GM13977 (cell line): ENCODE measurements around the gene ETHE1.
"Not testable (repeated sequence)": the region's sequence is repeated elsewhere in the genome, so short reads cannot be mapped to it uniquely, and the experiment has no call there.

ENCODE experiments used
- DNase-seq: peaks from one replicate; pipeline ENCODE4 v3.0.0; 2012; ENCODE audit warnings: low spot score
- in situ Hi-C: fragments of 300-500 bp; cut with MboI; formaldehyde crosslinking; loops from one replicate; pipeline ENCODE4 v1.12.0; 2022; ENCODE audit warnings: low sequenced_read_pairs, low pct_unique_long_range_greater_than_20kb, mixed read lengths, inconsistent platforms; ENCODE audit not compliant: unreplicated experiment
- TF ChIP-seq, protein P1 (sequence below): IDR thresholded peaks from 2 replicates; pipeline ENCODE4 v1.5.1; 2012; ENCODE audit warnings: mild to moderate bottlenecking, control low read depth; ENCODE audit not compliant: insufficient read depth; ENCODE audit errors: extremely low read depth, missing control alignments

ETHE1 gene

DNA sequence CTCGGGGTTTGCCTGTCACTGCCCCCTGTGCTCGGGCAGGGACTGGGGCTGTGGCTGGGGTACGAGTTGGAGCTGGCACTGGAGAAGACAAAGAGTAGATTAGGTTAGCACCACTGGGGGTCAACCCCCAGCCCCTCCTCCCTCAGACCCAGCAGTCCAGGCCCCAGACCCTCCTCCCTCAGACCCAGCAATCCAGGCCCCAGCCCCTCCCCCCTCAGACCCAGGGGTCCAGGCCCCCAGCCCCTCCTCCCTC is 25.1 kb upstream of the ETHE1 start:
- no peak for DNase-seq
- TF ChIP-seq, protein P1, sequence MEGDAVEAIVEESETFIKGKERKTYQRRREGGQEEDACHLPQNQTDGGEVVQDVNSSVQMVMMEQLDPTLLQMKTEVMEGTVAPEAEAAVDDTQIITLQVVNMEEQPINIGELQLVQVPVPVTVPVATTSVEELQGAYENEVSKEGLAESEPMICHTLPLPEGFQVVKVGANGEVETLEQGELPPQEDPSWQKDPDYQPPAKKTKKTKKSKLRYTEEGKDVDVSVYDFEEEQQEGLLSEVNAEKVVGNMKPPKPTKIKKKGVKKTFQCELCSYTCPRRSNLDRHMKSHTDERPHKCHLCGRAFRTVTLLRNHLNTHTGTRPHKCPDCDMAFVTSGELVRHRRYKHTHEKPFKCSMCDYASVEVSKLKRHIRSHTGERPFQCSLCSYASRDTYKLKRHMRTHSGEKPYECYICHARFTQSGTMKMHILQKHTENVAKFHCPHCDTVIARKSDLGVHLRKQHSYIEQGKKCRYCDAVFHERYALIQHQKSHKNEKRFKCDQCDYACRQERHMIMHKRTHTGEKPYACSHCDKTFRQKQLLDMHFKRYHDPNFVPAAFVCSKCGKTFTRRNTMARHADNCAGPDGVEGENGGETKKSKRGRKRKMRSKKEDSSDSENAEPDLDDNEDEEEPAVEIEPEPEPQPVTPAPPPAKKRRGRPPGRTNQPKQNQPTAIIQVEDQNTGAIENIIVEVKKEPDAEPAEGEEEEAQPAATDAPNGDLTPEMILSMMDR: no peak
- in situ Hi-C loops: no loop called here

GRCh38 chr19:43551399-43552197 is 24.6 kb upstream of the ETHE1 start:
- no peak for DNase-seq
- TF ChIP-seq, protein P1: no peak
- in situ Hi-C loops: no loop called here

DNA sequence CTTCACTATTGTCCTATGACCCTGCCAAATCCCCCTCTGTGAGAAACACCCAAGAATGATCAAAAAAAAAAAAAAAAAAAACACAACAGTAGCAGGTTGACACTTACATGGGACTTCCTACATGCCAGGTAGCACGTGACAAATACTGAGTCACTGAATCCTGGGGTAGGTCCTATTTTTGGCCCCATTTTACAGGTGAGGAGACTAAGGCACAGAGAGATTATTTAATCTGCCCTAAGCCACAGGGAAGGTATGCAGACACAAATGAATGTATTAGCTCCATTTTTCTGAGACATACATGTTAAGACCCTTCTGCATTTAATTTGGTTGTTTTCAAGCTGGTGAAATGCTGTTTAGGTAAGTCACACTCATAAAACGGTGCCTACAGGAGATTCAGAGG is 21.7 kb upstream of the ETHE1 start:
- in situ Hi-C loops: no loop called here
- TF ChIP-seq, protein P1: no peak
- DNase-seq: no peak

GRCh38 chr19:43547926-43548325 is 20.9 kb upstream of the ETHE1 start:
- in situ Hi-C loops, DNase-seq: not testable (repeated sequence)

GRCh38 chr19:43546581-43546980 is 19.6 kb upstream of the ETHE1 start:
- TF ChIP-seq, protein P1: no peak
- in situ Hi-C loops: no loop called here
- DNase-seq: no peak

DNA sequence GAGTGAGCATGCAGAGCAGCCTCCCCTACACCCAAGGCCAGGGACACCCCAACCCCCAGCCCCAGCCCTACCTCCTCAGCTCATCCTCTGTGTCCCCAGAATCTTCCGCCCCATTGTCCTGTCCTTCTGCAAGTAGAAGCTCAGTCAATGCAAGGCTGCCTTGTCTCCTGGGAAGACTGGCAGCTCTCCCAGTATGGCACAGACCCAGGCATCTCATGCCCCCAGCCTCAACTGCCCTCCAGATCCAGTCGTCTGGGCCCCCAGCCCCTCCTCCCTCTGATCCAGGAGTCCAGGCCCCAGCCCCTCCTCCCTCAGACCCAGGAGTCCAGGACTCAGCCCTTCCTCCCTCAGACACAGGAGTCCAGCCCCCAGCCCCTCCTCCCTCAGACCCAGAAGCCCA is 19.0 kb upstream of the ETHE1 start:
- TF ChIP-seq, protein P1: no peak
- in situ Hi-C loops: no loop called here
- no peak for DNase-seq

DNA sequence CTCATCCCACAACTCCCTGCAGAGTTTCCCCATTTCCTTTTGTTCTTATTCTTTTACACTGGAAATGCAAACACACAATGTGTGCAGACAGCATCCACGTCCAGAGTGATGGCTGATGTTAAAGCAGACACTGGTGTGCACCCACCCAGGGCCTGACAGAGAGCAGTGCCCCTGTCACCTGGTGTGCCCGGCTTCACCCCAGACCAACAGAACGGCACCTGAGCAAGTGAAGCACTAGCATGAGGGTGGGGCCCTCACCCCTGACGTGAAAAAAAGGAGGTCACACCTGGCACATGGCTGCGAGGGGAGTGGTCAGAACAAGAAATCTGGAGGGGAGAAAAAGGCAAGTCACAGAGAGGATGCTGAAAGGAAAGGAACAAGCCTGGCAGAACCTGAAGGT is 18.3 kb upstream of the ETHE1 start:
- DNase-seq: no peak
- TF ChIP-seq, protein P1: no peak
- in situ Hi-C loops: no loop called here
